Panc1 (cell line): ENCODE data around the gene NELL2. TPM values are rescaled to one million over a fixed set of nuclear protein-coding genes. Genes with fewer than 3 reads are reported as not detected.

ENCODE experiments used
- ATAC-seq: fragments of 200-7000 bp; cut with Tn5 transposase; 2 replicates; pipeline ENCODE4 v1.9.1; 2020; ENCODE audit warnings: mild to moderate bottlenecking, moderate library complexity
- BruUV-seq: library from RNA; stranded (reverse); fragments of 400-500 nt; replicated peaks from 2 replicates; lab custom pipeline; 2021; lab: Mats Ljungman, UMichigan
- CTCF ChIA-PET: fragments of 300-600 bp; sonication (Branson Sonifier 250); formaldehyde crosslinking; loops from one replicate; lab custom pipeline; 2022; ENCODE audit warnings: antibody characterized with exemption; lab: Charles Lee
- POLR2A ChIA-PET: fragments of 300-600 bp; sonication (Branson Sonifier 250); formaldehyde crosslinking; loops from one replicate; lab custom pipeline; 2022; ENCODE audit warnings: antibody characterized with exemption; lab: Charles Lee
- DNase-seq: peaks from one replicate; pipeline ENCODE4 v3.0.0-alpha.2; 2010; ENCODE audit warnings: low read depth, low spot score
- H3K27ac ChIP-seq: 2 replicates; pipeline ENCODE4 v1.5.1; 2011; ENCODE audit warnings: mild to moderate bottlenecking, low read length, inconsistent platforms
- H3K27me3 ChIP-seq: fragments of 200-500 bp; sonication (Bioruptor generic); 2 replicates; pipeline ENCODE4 v1.6.0; 2014; ENCODE audit warnings: low read length, inconsistent platforms; ENCODE audit not compliant: control insufficient read depth, insufficient read depth
- H3K36me3 ChIP-seq: fragments of 200-500 bp; sonication (Bioruptor generic); 2 replicates; pipeline ENCODE4 v1.5.1; 2014; ENCODE audit warnings: inconsistent platforms, mild to moderate bottlenecking, low read length, moderate library complexity; ENCODE audit not compliant: control insufficient read depth, insufficient read depth
- H3K4me1 ChIP-seq: 2 replicates; pipeline ENCODE4 v1.5.1; 2011; ENCODE audit warnings: inconsistent platforms, mild to moderate bottlenecking, low read length, moderate library complexity; ENCODE audit not compliant: control insufficient read depth, insufficient read depth
- H3K4me3 ChIP-seq, 2 experiments: 2 replicates each; pipeline ENCODE4 v1.5.1; 2011 to 2012; ENCODE audit warnings: low read depth in 2 of 2, low read length in 2 of 2, mild to moderate bottlenecking in 2 of 2, inconsistent platforms in 1 of 2, moderate library complexity in 1 of 2
- H3K9me3 ChIP-seq: fragments of 200-500 bp; sonication (Bioruptor generic); 2 replicates; pipeline ENCODE4 v1.5.1; 2014; ENCODE audit warnings: low read depth, mild to moderate bottlenecking, inconsistent platforms, low read length, moderate library complexity; ENCODE audit not compliant: control insufficient read depth, insufficient read depth
- CTCF ChIP-seq: fragments of 450-650 bp; IDR thresholded peaks from 2 replicates; pipeline ENCODE4 v1.5.1; 2017; ENCODE audit warnings: mild to moderate bottlenecking
- POLR2AphosphoS5 ChIP-seq: IDR thresholded peaks from 2 replicates; pipeline ENCODE4 v1.6.1; 2012; ENCODE audit warnings: mild to moderate bottlenecking, low read depth, low read length, moderate library complexity
- REST ChIP-seq, 2 experiments: IDR thresholded peaks; 2 replicates each; pipeline ENCODE4 v1.6.1; 2011 to 2012; ENCODE audit warnings: low read depth in 2 of 2, control low read depth in 1 of 2, low read length in 1 of 2, mild to moderate bottlenecking in 1 of 2, moderate library complexity in 1 of 2; ENCODE audit not compliant: insufficient read depth in 1 of 2
- SIN3A ChIP-seq: IDR thresholded peaks from 2 replicates; pipeline ENCODE4 v1.6.1; 2012; ENCODE audit warnings: low read depth, mild to moderate bottlenecking, low read length, moderate library complexity, borderline replicate concordance; ENCODE audit not compliant: insufficient read depth
- TCF7L2 ChIP-seq: IDR thresholded peaks from 2 replicates; pipeline ENCODE4 v1.6.1; 2011; ENCODE audit warnings: mild to moderate bottlenecking, low read depth, low read length, inconsistent platforms
- in situ Hi-C: cut with HindIII; loops from 2 replicates; pipeline ENCODE4 v1.10.0; 2016; ENCODE audit warnings: low sequenced_read_pairs, low pct_unique_long_range_greater_than_20kb
- intact Hi-C: fragments of 100-400 bp; cut with micrococcal nuclease; formaldehyde crosslinking; loops from one replicate; pipeline ENCODE4 v1.10.0; 2022; ENCODE audit not compliant: unreplicated experiment
- total RNA-seq: library from RNA; stranded (reverse); gene quantifications from one replicate; pipeline ENCODE4 v1.2.1, GENCODE V29; 2021; ENCODE audit not compliant: unreplicated experiment

Gene NELL2
- total RNA-seq, 1 experiment from 2014 or later = 0.28 TPM

GRCh38 chr12:44863867-44864266, 12.2 kb downstream of the NELL2 start:
- POLR2A ChIA-PET = no interaction called here
- Histone ChIP-seq H3K9me3 (no peaks in the 10 kb centered on the region), H3K36me3 (no peaks in the 10 kb centered on the region), H3K4me3 (no peak overlapping the region), H3K27me3 (no peaks in the 10 kb centered on the region), H3K4me1 (no peaks in the 10 kb centered on the region), H3K27ac (no peak overlapping the region)
- intact Hi-C loops = no loop called here
- in situ Hi-C loops = no loop called here
- DNase-seq (no peak), ATAC-seq (no peak)
- TF ChIP-seq CTCF (no peak), TCF7L2 (no peak), POLR2AphosphoS5 (no peak), SIN3A (no peak), REST (IDR thresholded peaks at IDR 0.05; ENCODE audit: insufficient read depth in 1 of 2, low read depth in 2 of 2, low read length in 1 of 2) (no peak)
- CTCF ChIA-PET = no interaction called here
- no TSS peak for BruUV-seq

- in situ Hi-C loops (no loop called here), intact Hi-C loops (no loop called here)
- H3K36me3 ChIP-seq = no peaks in the 10 kb centered on the region
- ChIA-PET POLR2A (no interaction called here), CTCF (no interaction called here)
- no peak overlapping the region for H3K4me3 ChIP-seq
- ATAC-seq (no peak), DNase-seq (no peak)
- no peaks in the 10 kb centered on the region for H3K9me3 ChIP-seq
- H3K27me3 ChIP-seq = no peaks in the 10 kb centered on the region
- no peaks in the 10 kb centered on the region for H3K4me1 ChIP-seq
- TF ChIP-seq TCF7L2 (no peak), REST (IDR thresholded peaks at IDR 0.05; ENCODE audit: insufficient read depth in 1 of 2, low read depth in 2 of 2, low read length in 1 of 2) (no peak), POLR2AphosphoS5 (no peak), SIN3A (no peak), CTCF (no peak)
- no peak overlapping the region for H3K27ac ChIP-seq
- BruUV-seq = no TSS peak
These were observed 16.0 kb downstream of the NELL2 start for GRCh38 chr12:44859998-44860689.
